Liver (tissue), 3 donors: ENCODE data around the gene MPPED2.

Source experiments
- CTCF ChIP-seq: fragments of 150-350 bp; IDR thresholded peaks from 2 replicates; pipeline ENCODE4 v1.5.1; 2017; ENCODE audit warnings: improper control_type of control experiment, low read depth, low read length; ENCODE audit not compliant: missing input control
- EGR1 ChIP-seq, 2 donors: IDR thresholded peaks; 2 replicates each; pipeline ENCODE4 v1.6.1; 2016 to 2018; ENCODE audit warnings: antibody characterized with exemption in 2 of 2, low read depth in 2 of 2
- FOXA1 ChIP-seq: IDR thresholded peaks from 2 replicates; pipeline ENCODE4 v1.6.1; 2016; ENCODE audit warnings: antibody characterized with exemption
- FOXA2 ChIP-seq: IDR thresholded peaks from 2 replicates; pipeline ENCODE4 v1.6.1; 2016; ENCODE audit warnings: antibody characterized with exemption
- GABPA ChIP-seq, 2 donors: IDR thresholded peaks in 1 of 2; conservative IDR thresholded peaks in 1 of 2; 2 replicates each; pipeline ENCODE4 v1.6.1; 2016; ENCODE audit warnings: antibody characterized with exemption in 2 of 2, mild to moderate bottlenecking in 1 of 2, moderate library complexity in 1 of 2
- HNF4G ChIP-seq: IDR thresholded peaks from 2 replicates; pipeline ENCODE4 v1.6.1; 2016; ENCODE audit warnings: antibody characterized with exemption
- JUND ChIP-seq, 2 donors: IDR thresholded peaks; 2 replicates each; pipeline ENCODE4 v1.6.1; 2016; ENCODE audit warnings: antibody characterized with exemption in 2 of 2
- MAX ChIP-seq: IDR thresholded peaks from 2 replicates; pipeline ENCODE4 v1.6.1; 2016; ENCODE audit warnings: antibody characterized with exemption
- RAD21 ChIP-seq, 2 donors: IDR thresholded peaks; 2 replicates each; pipeline ENCODE4 v1.6.1; 2016; ENCODE audit warnings: antibody characterized with exemption in 2 of 2, mild to moderate bottlenecking in 2 of 2
- REST ChIP-seq: IDR thresholded peaks from 2 replicates; pipeline ENCODE4 v1.6.1; 2016; ENCODE audit warnings: antibody characterized with exemption, mild to moderate bottlenecking
- RXRA ChIP-seq, 2 donors: IDR thresholded peaks; 2 replicates each; pipeline ENCODE4 v1.6.1; 2017 to 2018; ENCODE audit warnings: antibody characterized with exemption in 2 of 2, mild to moderate bottlenecking in 1 of 2
- SP1 ChIP-seq: IDR thresholded peaks from 2 replicates; pipeline ENCODE4 v1.6.1; 2018; ENCODE audit warnings: antibody characterized with exemption, mild to moderate bottlenecking
- TAF1 ChIP-seq: conservative IDR thresholded peaks from 2 replicates; pipeline ENCODE4 v1.6.1; 2016; ENCODE audit warnings: antibody characterized with exemption, mild to moderate bottlenecking
- YY1 ChIP-seq: IDR thresholded peaks from 2 replicates; pipeline ENCODE4 v1.6.1; 2016; ENCODE audit warnings: antibody characterized with exemption, mild to moderate bottlenecking
- donor health status: healthy.
- donor health status: healthy.

- TF ChIP-seq JUND (IDR thresholded peaks at IDR 0.05) (no peak), CTCF (no peak), SP1 (no peak), YY1 (no peak), TAF1 (no peak), HNF4G (no peak), MAX (no peak), FOXA1 (no peak), RXRA (IDR thresholded peaks at IDR 0.05) (no peak), RAD21 (IDR thresholded peaks at IDR 0.05) (no peak), REST (no peak), FOXA2 (no peak), EGR1 (IDR thresholded peaks at IDR 0.05; ENCODE audit: low read depth in 2 of 2) (no peak), GABPA (IDR thresholded peaks at IDR 0.05 in 1 of 2, conservative IDR thresholded peaks at IDR 0.05 in 1 of 2) (no peak)
Observed at GRCh38 chr11:30495437-30495836, 90.7 kb downstream of the MPPED2 start.
